ENCODE measurements around the gene FOXK2. TPM values are rescaled to one million over a fixed set of nuclear protein-coding genes. Genes with fewer than 3 reads are reported as not detected.
A peak's percentile ranks its signal among the peaks of the same experiment; 100 is the strongest.

FOXK2 gene
- total RNA-seq, 2 donors from 2014 or later = 35.9 to 53.9 TPM

DNA sequence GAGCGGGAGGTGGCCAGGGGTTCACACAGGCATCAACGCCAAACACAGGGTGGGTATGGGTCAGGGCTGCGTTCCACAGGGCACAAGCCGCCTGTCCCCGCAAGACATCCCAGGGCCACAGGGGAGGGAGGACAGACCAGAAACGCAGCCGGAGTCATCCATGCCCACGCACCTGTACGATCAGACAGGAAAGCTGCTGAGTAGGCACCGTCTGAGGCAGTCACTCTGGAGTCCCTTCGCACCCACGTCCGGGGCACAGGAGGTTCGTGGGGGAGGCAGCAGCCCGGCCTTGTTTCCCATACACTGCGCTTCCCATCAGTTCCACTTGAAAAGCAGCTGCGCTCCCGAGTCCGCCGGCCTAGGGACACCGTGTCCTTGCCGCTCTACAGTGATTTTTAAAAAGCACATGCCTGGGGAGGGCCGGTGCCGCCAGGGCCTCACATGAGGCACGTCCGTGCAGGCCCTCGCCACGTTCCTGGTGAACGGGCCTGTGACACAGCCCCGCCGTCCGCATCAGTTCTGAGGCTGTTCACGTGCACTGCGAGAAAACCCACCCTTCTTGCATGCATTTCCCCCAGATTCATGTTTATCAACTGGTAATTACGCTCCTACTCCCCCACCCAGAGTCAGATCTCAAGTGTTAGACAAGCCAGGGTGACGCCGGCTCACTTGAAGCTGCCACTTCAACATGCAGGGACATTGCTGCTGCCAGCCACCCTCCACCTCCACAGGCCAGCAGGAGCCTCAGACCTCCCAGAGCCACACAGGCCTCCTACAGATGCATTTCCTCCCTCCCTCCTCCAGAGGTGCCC lies 94.0 kb downstream of the FOXK2 start:
- ATAC-seq (peak; percentile 68 to 70), DNase-seq (no peak)
- intact Hi-C loops (cut with DNase I) = no loop called here

DNA sequence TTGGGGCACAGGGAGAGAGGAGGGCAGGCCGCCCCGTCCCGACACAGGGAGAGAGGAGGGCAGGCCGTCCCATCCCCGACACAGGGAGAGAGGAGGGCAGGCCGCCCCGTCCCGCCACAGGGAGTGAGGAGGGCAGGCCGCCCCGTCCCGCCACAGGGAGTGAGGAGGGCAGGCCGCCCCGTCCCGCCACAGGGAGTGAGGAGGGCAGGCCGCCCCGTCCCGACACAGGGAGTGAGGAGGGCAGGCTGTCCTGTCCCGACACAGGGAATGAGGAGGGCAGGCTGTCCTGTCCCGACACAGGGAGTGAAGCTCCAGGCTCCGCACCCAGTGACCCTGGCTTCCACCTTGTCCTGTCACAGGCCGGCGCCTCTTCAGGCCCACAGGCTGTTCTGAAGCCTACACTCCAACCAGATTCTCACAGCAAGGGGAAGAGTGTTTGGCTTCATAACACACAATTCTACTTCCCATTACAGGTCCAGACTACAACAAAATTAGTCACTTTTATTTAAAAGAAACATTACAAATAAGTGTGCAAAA lies 94.6 kb downstream of the FOXK2 start:
- no peak for DNase-seq
- intact Hi-C loops (cut with DNase I) = no loop called here
- no peak for ATAC-seq

DNA sequence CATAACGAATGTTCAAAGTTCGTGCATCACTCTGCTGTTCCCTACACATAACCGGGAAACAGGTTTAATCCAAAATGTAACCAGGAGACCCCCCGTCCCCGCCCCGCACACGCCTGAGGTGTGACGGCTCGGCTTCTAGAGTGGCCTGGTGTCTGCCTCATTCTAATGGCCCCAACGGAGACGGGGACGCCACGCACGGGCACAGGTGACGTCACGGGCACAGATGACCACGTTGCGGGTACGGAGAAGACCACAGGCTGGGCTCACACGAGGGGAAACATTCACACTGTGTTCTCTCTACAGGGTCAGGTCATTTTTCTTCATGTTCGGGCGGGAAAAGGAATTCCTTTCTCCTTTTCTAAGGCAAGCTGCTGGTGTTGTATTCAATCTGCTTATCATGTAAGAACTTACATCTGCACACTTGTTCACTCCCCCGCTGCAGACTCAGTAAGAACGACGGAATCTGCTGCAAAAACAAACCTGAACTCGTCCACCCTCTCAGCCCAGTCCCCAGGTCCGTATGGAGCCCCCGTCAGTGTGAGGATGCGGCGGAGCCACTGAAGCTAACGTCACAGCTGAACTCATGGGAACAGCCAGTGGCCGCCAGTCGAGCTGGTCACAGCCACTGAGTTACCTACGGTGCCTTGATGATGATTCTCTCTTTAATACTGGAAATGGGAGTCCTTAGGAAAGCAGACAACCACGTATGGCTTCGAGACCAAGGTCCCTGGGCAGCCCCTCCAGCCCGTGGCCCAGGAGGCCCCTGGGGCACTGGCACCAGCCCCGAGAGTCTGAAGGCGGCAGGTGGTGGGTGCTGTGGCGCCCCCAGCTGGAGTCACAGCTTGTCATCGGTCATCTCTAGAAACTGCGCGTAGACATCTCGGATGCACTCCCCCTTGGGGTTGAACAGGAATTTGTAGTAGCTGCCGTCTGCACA lies 95.8 kb downstream of the FOXK2 start:
- no peak for ATAC-seq
- DNase-seq = no peak
- intact Hi-C loops (cut with DNase I) = no loop called here

DNA sequence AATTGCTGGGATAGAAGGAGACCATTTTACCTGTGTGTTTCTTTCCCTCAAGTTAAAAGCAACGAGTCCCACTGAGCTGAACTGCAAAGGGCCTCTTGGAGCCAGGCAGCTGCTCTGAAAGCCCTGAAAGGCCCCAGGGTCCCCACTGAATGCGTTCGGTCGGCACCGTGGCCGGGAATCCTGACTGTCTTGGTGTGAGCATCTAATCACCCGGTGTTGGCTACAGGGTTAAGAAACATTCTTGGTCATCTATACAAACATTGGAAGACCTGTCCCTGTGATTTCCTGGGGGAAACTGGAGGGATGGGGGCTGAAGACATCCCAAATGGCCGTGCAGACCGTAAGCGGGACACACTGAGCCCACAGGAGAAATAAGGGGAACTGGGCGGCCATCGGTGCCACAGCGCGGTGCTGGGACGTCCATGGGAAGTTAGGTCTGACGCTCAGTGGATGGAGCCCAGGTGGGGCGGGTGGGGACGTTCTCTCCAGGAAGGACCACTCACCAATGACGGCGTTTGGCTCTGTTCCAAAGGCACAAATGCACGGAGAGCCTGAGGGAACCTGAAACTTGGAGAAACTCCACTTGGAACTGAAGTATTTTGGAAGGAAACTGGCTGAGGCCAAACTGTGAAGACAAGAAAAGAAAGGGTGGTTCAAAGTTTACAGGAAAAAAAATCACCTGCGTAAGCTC lies 96.6 kb downstream of the FOXK2 start:
- DNase-seq = no peak
- no peak for ATAC-seq
- intact Hi-C loops (cut with DNase I) = no loop called here

DNA sequence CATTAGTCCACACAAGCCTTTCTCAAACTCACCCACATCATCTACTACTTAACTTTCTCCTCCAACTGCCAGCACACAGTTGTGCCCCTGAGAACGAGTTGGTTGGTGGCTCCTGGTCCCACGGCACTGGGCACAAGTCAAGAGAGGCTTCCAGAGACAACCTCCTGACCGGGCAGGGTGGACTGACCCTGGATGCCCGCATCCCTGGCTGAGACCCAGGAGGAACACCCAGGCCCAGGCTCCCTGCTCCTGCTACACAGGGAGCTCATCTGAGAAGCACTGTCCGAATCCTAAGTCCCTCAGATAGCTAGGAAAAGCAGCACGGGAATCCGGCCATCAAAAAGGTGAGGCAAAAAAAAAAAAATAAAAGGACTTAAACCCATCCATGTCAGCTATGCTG lies 99.7 kb downstream of the FOXK2 start:
- intact Hi-C loops (cut with DNase I) = no loop called here
- no peak for DNase-seq
- ATAC-seq = no peak

DNA sequence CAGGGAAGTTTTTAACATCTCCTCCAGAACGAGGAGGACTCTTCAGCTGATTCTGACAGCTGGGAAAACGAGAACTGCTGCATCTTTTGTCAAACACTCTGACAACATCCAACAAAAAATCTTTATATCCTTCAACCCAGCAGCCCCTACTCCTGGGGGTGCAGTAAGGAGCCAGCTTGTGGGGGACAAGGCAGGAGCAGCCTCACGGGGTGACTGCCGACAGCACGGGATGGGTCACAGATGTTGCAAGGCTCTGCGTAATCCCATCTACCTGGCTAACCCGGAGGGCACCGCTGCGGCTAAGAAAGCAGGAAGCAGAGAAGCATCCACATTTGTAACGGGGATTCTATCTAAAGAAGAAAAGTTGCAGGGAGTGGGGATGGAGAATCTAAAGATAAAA lies 100.1 kb downstream of the FOXK2 start:
- no peak for DNase-seq
- no peak for ATAC-seq
- intact Hi-C loops (cut with DNase I) = no loop called here

DNA sequence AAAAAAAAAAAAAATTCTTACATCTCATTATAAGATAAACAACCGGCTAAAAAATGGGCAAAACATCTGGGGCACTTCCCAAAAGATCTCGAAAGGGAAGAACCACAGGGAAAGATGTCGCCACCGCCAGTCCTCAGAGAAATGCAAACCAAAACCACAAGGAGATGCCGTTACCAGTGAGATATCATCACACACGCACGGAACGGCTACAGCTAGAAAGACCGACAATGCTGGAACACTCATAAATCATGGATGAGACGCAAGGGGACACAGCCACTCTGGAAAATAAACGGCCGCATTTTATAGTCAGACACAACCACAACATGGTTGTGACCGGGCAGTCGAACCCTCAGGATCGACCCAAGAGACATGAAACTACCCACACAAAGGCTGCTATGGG lies 104.2 kb downstream of the FOXK2 start:
- no peak for ATAC-seq
- intact Hi-C loops (cut with DNase I) = no loop called here
- no peak for DNase-seq

DNA sequence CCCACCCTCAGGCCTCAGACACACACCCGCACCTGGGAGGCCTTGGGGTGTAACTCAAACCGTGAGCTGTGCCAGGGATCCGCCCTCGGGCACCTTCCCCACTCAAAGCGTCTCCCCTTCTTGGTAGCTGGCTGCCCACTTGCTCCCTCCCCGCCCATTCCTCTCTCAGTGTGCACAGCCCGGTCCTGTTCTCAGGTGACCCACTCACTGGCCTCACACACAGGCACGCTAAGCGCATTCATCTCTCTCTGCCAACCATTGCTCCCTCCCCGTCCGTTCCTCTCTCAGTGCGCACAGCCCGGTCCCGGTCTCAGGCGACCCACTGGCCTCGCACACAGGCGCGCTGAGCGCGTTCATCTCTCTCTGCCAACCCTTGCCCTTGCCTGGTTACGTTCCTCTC lies 107.9 kb downstream of the FOXK2 start:
- intact Hi-C loops (cut with DNase I) = no loop called here
- DNase-seq (no peak), ATAC-seq (peak; percentile 12 to 17)

DNA sequence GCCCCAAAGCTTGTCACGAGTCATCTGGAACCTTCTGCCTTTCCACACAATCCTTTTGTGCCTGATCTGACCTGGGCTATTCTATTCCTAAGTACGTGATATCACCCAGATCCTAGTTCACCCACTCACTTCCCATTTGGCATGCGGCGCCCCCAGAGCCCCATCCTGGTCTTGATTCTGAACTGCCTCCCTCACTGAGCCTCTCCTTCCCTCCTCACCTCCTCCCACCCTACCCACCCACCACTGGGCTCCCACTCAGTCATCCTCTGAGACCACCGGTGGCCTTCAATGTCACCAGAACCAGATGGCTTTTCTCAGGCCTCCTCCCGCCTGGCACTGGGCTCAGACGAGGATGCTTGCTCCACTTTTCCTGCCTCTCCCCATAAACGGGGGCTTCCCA lies 110.2 kb downstream of the FOXK2 start:
- no peak for ATAC-seq
- intact Hi-C loops (cut with DNase I) = no loop called here
- no peak for DNase-seq

DNA sequence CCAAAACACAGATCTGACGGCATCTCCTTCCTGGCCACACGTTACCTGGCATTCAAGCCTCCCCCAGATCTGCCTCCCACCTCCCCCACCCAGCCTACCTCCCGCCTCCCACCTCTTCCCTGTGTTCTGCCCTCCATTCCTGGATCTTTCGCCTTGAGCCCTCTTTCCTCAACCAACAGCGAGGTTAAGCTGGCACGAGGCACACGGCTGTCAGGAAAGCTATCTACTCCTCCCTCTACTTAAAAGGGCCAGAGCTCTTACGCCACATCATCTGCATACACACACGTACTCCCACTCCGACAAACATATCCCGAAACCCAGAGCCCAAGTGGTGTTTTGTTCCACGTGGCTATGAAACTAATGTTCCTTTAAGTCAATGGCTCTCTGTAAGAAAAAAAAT lies 110.7 kb downstream of the FOXK2 start:
- DNase-seq = no peak
- no peak for ATAC-seq
- intact Hi-C loops (cut with DNase I) = no loop called here

DNA sequence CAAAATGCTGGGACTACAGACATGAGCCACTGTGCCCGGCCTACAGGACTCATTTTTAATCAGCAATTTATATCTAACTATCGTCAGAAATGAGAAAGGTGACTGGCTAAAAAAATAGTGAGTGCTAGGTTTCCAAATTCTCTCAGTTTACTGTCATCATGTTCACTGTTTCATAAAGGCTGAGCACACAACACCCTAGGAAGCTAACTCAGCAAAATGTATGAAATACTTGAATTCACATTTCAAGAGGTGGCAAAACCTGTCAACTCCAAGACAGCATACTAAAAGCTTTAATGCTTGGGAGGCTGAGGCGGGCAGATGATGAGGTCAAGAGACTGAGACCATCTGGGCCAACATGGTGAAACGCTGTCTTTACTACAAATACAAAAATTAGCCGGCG lies 112.0 kb downstream of the FOXK2 start:
- intact Hi-C loops (cut with DNase I) = no loop called here
- ATAC-seq = no peak
- DNase-seq = no peak

DNA sequence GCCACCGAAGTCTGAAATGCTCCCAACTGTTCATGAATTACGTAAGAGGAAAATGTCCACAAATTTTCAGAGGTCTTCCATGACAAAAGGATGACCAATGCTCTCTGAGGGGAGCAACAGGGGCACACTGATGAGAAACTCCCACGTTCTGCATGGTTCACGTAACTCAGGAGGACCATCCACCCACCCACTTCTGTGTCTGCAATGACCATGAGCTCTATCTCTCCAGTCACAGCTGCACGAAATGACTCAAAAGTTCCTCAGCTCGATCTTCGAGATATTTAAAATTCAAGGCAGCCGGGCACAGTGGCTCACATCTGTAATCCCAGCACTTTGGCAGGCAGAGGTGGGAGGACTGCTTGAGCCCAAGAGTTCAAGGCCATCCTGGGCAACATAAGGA lies 112.9 kb downstream of the FOXK2 start:
- DNase-seq (no peak), ATAC-seq (no peak)
- intact Hi-C loops (cut with DNase I) = no loop called here

DNA sequence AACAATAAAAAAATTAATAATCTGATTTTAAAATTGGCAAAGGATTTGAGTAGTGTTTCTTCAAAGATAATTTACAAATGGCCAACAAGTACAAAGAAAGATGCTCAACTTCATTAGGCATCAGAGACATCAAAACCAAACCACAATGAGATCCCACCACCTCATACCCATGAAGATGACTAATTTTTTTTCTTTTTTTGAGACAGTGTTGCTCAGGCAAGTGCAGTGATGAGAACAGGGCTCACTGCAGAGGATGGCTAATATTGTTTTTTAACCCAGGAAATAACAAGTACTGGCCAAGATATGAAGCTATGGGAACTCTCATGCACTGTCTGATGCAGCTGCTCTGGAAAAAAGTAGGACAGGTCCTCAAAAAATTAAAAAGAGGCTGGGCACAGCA lies 113.8 kb downstream of the FOXK2 start:
- ATAC-seq = no peak
- intact Hi-C loops (cut with DNase I) = no loop called here
- no peak for DNase-seq

DNA sequence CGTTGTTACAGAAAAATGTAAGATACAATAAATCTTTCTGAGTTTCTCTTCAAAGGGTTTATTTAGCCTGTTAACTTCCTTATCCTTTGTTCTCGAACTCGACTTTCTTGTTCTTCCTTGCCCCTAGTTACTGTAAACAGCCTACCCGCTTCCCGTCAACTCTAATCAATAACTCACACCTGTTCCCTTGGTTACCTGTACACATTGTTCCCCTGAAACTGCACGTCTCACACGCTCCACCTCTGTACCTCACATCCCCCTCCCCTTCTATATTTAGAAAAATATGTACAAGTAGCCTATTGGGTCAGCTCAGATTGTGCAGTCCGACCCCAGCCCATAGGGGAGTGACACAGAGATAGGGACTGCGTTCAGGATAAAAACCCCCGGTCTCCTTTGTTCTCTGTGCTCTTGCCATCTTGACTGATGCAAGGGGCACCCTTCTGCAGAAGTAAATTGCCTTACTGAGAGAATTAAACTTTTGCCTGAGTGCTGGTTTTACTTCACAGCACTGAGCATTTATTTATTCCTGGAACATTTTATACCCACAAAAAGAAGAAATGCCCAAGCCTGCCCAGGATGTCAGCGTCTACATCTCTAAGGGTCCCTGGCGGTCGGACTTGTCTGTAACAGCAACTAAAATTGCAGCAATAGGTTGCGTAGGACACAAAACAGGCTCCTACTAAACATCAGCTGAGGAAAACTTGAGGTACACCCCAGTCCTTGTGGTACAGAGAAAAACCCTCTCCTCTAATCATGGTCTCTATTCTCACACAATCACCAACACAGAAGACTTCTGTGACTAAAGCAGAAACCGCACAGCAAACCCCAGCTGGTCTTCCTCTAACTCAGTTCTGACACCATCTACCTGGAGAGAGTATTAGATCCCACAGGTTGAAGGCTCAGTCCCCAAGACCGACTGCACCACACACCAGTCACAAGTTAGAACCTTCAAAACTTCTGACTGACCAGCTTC lies 117.4 kb downstream of the FOXK2 start:
- DNase-seq (no peak), ATAC-seq (no peak)
- intact Hi-C loops (cut with DNase I) = no loop called here

DNA sequence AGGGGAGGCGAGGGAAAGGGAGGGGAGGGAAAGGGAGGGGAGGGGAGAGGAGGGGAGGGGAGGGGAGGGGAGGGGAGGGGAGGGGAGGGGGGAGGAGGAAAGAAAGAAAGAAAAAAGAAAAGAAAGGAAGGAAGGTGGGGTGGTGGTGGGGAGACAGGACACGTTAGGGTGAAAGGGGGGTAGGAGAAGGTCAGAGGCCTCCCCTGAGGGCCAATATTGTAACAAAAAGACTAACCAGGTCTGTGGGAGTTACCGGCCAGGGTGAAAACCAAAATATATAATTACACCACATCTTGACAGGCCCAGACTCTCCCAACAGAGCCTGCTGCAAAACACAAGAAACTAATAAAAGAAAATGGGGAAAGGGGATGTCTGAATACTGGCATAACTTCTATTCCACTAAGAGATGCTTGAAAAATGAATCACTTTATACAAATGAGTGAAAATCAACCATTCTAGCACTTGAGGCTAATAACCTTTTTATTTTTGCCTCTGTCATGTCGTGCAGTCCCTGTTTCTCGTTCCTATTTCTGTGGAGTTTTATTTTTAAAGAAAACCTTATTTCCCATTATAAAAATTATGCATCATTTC lies 118.7 kb downstream of the FOXK2 start:
- intact Hi-C loops (cut with DNase I) = no loop called here
- no peak for ATAC-seq
- DNase-seq = no peak

DNA sequence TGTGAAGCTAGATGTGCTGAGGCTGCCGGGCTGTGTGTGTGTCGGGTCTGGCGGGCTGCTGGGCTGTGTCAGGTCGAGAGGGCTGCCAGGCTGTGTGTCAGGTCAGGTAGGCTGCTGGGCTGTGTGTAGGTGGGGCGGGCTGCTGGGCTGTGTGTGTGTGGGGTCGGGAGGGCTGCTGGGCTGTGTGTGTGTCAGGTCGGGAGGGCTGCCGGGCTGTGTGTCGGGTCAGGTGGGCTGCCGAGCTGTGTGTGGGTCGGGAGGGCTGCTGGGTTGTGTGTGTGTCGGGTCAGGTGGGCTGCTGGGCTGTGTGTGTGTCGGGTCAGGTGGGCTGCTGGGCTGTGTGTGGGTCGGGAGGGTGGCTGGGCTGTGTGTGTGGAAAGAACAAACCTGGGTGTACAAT lies 120.1 kb downstream of the FOXK2 start:
- intact Hi-C loops (cut with DNase I) = no loop called here

DNA sequence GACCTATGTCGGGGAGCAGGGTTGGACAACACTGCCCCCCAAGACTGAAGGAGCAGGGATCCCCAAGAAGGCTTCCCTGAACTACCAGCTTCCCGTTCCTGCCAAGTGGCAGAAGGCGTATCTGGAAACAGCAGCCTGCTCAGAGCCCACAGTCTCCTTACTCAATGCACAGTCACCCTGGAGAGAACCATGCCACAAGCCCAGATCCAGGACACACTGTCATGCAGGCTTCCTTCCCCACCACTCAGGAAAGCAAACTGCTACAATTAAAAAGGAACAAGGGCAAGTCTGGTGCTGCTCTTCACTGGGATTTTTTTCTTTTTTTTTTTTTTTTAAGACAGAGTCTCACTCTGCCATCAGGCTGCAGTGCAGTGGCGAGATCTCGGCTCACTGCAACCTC lies 120.5 kb downstream of the FOXK2 start:
- intact Hi-C loops (cut with DNase I) = no loop called here
- DNase-seq (no peak), ATAC-seq (peak in 1 of 2 donors; percentile 12)

More for the DNA sequence above, 120.1 kb downstream of the FOXK2 start:
- DNase-seq (no peak), ATAC-seq (peak in 1 of 2 donors; percentile 44)

DNA sequence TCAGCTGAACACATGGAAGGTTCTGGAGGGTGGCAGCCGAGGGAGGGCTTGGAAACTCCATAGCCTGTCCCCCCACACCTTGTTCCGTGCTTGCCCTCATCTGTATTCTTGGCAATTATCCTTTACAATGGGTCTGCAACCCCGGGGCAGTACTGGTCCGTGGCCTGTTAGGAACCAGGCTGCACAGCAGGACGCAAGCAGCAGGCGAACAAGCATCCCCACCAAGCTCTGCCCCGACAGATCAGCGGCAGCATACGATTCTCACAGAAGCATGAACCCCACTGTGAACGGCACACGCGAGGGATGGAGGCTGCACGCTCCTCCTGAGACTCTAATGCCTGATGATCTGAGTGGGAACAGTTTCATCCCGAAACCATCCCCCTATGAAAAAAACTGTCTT lies 122.5 kb downstream of the FOXK2 start:
- ATAC-seq = no peak
- intact Hi-C loops (cut with DNase I) = no loop called here

More for the DNA sequence above, 122.5 kb downstream of the FOXK2 start:
- no peak for DNase-seq
